ENCODE results near the gene RAB39B.
"Not testable (repeated sequence)": the region's sequence is repeated elsewhere in the genome, so short reads cannot be mapped to it uniquely, and the experiment has no call there.

RAB39B gene, protein sequence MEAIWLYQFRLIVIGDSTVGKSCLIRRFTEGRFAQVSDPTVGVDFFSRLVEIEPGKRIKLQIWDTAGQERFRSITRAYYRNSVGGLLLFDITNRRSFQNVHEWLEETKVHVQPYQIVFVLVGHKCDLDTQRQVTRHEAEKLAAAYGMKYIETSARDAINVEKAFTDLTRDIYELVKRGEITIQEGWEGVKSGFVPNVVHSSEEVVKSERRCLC

DNA sequence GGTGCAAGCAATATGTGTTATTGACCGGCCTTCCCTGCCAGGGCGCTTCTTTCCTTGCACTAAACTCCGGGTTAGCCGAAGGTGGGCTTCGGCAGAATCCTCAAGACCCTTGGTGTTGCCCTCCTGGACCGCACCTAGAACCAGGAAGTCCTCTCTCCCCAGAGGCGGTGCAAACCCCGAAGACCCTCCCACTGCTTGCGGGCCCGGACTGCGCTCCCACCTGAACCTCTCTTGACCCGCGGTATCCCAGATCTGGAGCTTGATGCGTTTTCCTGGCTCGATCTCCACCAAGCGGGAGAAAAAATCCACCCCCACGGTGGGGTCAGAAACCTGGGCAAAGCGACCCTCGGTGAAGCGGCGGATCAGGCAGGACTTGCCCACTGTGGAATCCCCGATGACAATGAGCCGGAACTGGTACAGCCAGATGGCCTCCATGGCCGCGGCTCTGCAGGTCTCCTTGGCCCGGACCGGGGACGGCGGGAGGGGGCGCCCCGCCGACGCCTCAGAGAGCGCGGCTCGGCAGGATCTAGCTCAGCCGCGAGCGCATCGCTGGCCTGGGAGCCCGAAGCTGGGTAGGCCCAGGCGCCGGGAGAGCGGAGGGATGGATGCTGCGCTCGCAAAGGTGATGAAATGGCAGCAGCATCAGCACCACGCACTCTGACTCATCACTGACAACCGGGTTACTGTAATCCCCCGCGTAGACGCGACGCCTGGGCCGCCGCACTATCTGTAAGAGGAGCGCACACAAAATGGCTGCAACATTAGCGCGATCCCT lies at the start of gene RAB39B:
TSS of gene RAB39B (minus strand) at position 638 of the 775 bp plus-strand sequence. CDS start at position 435, 203 bp downstream.
- peak; percentile 21 for DNase-seq (ENCODE audit: low read depth)

DNA sequence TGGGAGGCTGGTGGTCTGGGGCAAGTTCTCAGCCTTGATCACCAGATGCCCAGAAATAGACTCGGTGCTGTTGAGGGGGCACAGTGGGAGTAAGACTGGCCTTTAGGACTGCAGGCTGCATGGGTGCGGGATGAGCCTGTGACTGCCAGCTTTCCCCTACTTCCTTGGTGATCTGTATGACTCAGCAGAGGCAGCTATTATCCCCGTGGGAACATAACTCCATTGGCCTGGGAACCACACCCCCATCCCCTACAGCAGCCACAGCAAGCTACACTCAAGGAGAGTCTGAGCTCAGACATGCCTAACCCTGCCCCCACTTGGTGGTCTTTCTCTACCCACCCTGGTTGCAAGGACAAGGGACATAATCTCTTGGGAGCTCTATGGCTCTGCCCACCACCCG lies 49.5 kb upstream of the RAB39B start:
- no peak for DNase-seq (ENCODE audit: low read depth)

DNA sequence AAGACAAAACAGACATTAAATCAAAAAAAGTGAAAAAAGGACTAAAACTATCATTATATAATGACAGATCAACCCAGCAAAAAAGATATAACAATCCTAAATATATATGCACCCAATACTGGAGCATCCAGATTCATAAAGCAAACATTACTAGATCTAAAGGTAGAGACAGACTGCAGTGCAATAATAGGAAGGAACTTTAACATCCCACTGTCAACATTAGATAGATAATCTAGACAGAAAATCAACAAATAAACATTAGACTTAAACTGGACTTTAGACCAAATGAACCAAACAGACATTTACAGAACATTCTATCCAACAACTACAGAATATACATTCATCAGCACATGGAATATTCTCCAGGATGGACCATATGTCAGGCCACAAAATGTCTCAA lies 29.5 kb upstream of the RAB39B start:
- DNase-seq (ENCODE audit: low read depth): no peak

DNA sequence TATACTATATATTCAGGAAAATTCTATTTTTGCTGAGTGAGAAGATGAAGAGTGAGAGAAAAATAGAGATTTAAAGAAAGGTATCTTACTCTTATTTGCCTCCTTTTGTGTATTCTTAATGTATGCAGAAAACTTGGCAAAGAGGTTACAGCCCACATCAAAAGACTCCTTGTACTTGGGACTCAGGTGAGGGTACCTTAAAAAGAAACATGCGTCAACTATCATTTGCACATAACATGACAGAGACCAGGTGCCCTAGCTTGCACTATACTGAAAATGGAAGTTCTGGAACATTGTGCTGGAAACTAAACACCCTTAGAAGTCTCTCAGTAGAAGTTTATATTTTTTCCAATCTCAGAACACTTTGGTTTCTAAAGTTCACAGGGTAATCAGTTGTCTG lies 15.6 kb upstream of the RAB39B start:
- no peak for DNase-seq (ENCODE audit: low read depth)

DNA sequence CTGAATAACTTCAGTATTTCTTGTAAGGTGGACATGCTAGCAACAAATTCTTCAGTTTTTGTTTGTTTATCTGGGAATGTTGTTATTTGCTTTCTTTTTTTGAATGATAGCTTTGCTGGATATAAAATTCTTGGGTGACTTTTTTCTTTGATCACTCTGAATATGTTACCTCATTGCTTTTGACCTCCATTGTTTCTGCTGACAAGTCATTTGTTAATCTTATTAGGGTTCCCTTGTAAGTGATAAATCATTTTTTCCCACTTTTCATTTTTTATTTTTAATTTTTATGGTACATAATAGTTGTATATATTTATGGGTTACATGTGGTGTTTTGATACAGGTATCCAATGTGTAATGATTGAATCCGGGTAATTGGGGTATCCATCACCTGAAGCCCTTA lies 6.7 kb upstream of the RAB39B start:
- no peak for DNase-seq (ENCODE audit: low read depth)

DNA sequence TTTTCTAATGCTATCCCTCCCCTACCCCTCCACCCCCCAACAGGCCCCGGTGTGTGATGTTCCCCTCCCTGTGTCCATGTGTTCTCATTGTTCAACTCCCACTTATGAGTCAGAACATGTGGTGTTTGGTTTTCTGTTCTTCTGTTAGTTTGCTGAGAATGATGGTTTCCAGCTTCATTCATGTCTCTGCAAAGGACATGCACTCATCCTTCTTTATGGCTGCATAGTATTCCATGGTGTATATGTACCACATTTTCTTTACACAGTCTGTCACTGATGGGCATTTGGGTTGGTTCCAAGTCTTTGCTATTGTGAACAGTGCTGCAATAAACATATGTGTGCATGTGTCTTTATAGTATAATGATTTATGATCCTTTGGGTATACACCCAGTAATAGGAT lies 3.7 kb upstream of the RAB39B start:
- DNase-seq (ENCODE audit: low read depth): not testable (repeated sequence)

DNA sequence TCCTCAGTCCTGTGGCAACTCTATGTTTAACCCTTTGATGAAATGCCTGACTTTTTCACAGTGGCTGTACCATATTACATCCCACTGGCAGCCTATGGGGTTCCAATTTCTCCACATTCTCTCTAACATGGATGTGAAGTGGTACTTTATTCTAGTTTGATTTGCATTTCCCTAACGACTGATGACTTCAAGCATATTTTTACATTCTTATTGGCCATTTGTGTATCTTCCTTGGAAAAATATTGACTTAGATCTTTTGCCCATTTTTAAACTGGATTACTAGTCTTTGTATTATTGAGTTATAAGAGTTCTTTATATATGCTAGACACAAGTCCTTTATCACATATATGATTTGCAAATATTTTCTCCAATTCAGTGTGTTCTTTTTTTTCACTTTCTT lies 2.1 kb upstream of the RAB39B start:
- no peak for DNase-seq (ENCODE audit: low read depth)

DNA sequence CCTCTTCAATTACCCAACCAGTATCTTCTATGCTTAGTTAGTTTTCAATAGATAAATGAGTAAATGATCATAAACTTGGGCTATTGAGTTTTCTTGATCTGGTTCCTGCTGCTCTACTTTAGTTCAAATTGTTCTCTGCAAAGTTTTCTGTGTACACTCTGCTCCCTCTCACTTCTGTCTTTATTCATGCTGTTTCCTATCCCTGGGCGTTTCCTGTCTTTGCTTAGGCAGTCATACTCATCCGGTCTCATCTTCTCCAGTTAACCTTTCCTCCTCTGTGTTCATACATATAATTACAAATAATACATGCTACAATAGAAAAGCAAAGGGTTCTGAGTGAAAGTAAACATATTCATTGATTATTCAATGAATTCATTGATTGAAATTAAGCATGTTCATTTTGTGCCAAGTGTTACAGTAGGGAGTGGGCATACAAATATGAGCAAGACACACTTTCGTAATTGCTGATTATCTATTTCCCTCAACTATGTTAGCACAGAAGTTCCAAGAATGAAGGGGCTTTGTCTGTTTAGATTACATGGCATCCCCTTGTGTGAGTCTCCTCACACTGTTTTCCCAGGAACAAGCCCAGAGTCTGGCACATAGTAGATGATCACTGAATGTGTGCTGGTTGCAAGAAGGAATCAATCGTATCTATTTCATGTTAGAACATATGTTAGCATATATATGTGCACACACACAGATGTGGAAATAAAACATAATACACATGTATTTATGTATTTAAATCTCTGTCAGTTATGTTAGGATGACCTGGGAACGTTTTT lies 1.1 kb downstream of the RAB39B start:
- no peak for DNase-seq (ENCODE audit: low read depth)

DNA sequence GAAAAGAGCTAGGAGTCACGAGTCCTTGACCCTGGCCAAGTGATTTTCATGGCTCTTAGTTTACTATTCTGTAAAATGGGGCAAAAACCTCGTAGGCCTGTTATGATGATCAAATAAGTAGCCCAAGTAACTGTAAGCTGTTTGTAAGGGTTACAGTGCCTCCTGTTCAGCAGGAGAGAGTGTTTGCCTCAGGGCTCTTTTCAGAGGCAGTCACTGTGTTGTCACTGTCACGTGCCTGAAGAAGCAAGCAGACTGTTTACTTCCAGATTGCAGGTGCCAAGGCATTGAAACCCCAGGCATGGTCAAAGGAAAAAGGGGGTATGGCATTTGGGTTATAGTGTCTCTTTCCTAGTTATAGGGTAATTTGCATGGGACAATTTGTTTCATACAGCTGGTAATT lies 4.5 kb downstream of the RAB39B start:
- DNase-seq (ENCODE audit: low read depth): no peak

DNA sequence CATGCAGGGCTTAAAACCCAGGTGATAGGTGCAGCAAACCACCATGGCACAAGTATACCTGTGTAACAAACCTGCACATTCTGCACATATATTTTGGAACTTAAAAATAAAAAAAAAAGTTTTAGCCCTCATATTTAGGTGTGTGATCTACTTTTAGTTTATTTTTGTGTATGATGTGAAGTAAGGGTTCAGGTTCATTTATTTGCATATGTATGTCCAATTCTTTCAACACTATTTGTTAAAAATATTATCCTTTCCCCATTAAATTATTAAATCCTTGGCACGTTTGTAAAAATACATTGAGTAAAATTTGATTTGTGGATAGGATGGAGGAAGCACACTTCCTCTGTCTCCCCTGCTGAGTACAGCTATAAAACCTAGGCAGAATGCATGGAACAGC lies 12.9 kb downstream of the RAB39B start:
- no peak for DNase-seq (ENCODE audit: low read depth)

DNA sequence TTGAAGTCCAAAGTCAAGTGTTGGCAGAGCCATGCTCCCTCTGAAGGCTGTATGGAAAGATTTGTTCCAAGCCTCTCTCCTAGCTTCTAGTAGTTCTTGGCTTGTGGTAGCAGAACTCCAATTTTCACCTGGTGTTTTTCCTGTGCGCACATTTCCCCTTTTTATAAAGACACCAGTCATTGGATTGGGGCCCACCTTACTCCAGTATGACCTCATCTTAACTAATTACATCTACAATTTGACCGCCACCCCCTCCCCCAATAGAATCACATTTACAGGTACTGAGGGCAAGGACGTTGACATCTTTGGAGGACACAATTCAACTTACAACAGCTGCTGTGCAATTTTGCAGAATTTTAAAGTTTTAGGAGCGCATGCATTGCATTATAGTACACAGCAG lies 16.8 kb downstream of the RAB39B start:
- no peak for DNase-seq (ENCODE audit: low read depth)

DNA sequence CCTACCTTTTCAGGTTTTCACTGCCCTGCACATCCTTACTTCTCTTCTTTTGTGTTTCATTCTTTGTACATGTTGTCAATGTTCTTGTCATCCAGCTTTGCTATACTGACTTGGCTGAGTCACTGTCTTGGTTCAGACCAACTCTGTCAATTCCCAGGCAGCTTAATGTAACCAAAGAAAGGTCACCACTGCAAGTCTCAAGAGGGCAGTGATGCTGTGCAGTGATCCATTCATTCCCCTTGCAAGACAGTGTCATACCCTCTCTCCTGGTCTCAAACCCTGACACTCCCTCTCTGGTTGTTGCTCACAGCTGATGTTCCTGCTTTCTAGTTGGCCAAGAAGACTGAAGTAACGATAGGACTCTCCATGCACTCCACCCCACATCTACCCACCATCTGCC lies 17.5 kb downstream of the RAB39B start:
- DNase-seq (ENCODE audit: low read depth): no peak

DNA sequence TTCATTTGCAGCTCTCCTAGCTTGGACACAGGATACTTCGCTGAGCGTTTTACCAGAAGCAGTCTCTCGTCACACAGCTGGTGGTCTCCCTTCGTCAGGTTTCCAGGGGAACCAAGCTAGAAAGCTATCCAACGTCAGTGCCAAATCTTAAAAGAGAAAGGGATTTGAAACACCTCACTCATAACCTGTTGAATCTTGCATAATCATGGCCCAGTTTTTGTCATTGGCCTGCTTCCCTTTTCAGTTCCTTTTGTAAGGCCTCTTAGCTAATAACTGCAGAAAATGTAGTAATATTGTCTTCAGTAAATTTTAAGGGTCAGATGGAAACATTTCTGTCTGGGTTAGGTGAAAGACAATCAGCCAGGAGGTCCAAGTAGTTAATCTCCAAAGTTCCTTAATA lies 22.0 kb downstream of the RAB39B start:
- no peak for DNase-seq (ENCODE audit: low read depth)

DNA sequence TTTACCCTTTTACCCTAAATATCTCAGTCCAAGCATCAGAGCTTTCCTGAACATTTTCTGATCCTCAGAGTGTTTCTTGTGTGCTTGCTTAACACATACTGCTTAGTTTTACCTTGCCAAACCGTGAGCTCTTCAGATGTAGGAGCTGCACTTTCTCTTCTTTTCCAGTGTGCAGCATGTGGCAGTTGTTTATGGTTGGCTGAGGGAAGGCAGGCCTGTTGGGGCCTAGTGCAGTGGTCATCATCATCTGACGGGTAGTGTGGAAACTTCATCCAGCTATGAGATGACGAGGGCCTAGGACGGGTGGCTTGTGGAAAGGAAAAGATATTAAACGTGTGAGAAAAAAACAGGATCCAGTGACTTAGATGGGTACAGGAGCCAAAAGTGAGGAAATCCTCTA lies 26.6 kb downstream of the RAB39B start:
- DNase-seq (ENCODE audit: low read depth): no peak

DNA sequence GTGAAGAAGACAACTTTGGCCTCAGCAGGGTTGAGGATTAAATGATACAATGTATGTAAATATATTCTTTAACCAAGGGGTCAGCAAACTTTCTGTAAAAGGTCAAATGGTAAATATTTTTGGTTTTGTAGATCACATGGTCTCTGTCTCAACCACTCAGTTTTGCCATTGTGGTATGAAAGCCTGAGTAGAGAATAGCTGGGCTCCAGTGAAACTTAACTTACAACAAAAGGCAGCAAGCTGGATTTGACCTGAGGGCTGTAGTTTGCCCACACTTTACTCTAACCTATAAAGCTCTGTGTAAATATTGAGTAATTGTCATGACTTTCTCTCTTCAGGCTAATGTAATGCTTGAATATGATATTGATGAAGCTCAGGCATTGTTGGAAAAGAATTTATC lies 28.4 kb downstream of the RAB39B start:
- no peak for DNase-seq (ENCODE audit: low read depth)

DNA sequence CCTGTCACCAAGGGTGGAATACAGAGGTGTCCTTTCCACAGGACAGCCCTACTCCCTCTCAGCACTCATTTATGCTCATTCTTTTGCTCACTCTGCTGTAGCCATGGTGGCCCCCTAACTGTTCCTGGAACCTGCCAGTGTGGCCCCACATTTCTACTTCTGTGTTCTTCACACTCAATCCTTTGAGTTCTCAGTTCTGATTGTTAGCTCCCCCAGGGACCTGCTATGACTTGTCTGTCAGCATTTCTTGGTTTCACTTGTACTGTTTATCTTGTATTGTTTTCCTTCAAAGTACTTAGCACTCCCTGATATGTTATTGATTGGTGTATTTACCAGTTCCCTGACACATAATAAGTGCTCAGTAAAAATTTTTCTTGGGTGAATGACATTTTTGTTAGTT lies 33.1 kb downstream of the RAB39B start:
- DNase-seq (ENCODE audit: low read depth): no peak

DNA sequence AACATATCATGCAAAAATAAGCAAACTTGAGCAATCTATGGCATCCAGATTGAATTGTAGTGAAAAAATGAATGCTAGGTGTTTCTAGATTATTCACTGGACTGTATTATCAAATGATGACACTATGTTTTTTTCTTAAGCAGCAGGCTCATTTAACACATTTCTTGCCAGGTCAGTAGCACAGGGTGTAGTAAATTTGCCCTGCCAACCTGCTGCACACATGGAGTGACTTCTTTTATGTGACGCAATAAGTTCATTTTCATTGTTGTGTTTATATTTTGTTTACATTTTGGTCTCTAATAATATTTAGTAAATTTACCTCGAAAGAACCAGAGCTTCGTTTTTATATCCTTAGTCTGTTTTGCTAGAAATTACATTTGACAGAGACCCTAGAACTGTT lies 38.5 kb downstream of the RAB39B start:
- DNase-seq (ENCODE audit: low read depth): no peak

DNA sequence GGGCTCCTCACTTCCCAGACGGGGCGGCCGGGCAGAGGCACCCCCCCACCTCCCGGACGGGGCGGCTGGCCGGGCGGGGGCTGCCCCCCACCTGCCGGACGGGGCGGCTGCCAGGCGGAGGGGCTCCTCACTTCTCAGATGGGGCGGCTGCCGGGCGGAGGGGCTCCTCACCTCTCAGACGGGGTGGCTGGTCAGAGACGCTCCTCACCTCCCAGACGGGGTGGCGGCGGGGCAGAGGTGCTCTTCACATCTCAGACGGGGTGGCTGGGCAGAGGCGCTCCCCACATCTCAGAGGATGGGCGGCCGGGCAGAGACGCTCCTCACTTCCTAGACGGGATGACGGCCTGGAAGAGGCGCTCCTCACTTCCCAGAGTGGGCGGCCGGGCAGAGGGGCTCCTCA lies 40.5 kb downstream of the RAB39B start:
- not testable (repeated sequence) for DNase-seq (ENCODE audit: low read depth)

DNA sequence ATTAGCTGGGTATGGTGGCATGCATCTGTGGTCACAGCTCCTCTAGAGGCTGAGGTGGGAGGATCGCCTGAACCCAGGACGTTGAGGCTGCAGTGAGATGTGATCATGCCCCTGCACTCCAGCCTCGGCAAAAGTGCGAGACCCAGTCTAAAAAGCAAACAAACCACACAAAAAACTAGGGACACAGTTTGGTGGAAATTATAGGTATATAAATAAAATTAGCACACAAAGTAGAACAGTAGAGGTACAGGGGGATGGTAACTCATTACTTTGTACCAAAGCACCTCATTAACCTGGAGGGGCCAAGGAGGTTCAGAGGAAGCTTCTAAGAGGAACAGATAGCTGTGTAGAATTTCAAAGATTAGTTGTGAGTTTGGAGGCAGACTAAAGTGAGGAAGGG lies 42.9 kb downstream of the RAB39B start:
- no peak for DNase-seq (ENCODE audit: low read depth)

DNA sequence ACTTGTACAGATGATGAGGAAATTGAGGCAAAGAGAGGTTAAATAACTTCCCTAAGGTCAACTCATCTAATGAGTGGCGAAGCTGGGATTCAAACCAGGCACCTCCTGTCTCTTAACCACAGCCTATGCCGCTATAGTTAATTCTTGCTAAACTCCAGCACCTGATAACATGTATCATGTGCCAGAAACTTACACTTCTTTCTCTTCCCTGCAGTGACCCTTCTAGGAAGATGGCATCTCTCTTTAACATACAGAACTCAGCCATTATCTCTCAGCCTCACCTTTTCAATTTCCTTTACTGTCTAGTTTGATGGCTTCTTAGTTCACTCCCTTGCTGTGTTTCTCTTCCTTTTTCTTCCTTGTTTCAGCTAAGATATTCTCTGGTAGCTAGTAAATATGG lies 45.5 kb downstream of the RAB39B start:
- DNase-seq (ENCODE audit: low read depth): no peak

DNA sequence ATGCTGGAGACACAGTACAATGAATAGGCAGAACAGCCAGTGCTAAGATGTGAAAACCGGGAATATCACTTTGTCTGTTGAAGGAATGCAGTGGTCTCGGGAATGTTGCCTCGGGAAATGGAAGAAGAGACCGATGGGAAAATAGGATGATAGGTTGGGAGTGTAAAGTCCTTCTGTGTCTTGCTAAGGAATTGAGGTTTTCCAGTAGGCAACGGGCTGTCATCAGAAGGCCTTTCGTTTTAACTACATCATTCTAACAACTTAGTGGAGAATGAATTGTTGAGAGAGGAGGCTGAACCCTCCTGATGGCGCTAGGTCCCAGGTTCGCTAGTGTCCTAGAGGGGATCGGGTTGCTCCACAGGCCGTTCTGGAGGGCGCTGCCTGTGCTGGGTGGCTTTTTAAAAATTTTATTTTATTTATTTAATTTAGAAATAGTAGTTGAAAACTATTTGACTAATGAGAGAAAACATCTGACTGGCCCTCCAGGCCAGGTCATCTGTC lies 47.3 kb downstream of the RAB39B start:
- peak; percentile 2 for DNase-seq (ENCODE audit: low read depth)

DNA sequence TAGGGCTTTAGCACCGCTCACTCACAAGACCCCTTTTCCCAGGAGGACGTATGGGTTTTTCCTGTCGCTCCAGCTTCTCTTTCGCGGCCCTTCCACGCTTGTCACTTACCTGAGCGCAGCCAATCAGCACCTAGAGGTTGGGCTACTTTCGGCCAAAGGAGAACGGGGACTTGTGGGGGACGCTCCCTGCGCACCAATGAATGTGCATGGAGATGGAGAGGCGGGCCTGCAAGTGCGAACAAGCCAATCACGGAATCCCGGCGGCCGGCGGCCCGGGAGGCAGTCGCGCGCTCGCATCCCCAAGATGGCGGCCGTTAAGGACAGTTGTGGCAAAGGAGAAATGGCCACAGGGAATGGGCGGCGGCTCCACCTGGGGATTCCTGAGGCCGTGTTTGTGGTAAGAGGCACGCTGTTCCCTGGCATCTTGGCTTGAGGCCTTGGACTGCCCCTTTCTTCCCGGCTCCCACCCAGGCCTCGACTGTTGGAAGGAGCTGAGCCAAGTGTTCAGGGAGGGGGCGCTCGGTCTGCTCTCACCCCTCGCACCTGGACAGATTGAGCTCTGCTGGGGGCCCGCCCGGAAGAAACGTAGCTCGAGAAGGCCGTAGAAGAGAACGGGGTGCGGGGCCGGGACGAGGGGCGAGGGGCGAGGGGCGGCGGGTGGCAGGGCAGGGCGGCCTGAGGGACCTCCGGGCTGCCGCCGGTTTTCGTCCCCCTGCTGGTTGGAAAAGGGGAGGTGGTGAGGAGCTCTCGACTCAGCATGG lies 47.9 kb downstream of the RAB39B start, which contains the start of gene VBP1:
TSS of gene VBP1 (plus strand) at position 282 of the 761 bp plus-strand sequence. CDS start at position 305, 23 bp downstream.
- DNase-seq (ENCODE audit: low read depth): peak; percentile 90
